Measurements from ENCODE around the gene MEPCE. TPM values are rescaled to one million over a fixed set of nuclear protein-coding genes. Genes with fewer than 3 reads are reported as not detected.

MEPCE gene
- polyA plus RNA-seq, 1 donor (not counting 4 experiments of a cell fraction or from before 2014, with no cell fraction given): 10.6 TPM

DNA sequence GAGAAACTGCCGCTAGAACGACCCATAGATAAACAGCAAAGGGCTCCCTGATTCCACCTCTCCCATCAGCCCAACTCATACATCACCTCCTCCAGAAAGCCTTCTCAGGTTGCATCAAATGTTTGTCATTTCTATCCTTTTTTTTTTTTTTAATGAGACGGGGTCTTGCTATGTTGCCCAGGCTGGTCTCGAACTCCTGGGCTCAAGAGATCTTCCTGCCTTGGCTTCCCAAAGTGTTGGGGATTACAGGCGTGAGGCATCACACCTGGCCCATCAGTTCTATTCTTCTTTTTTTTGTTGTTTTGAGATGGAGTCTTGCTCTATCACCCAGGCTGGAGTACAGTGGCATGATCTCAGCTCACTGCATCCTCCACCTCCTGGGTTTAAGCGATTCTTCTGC lies 27.4 kb downstream of the MEPCE start:
- Histone ChIP-seq H3K4me1 (ENCODE audit: control insufficient read depth, extremely low read depth, insufficient read depth, low read length) (no peaks in the 10 kb centered on the region), H4K20me1 (ENCODE audit: control insufficient read depth, extremely low read depth, insufficient read depth, low read length) (no peaks in the 10 kb centered on the region), H2AFZ (ENCODE audit: control insufficient read depth, low read length) (no peak overlapping the region), H3K9ac (ENCODE audit: control insufficient read depth, extremely low read depth, insufficient read depth, low read length) (no peak overlapping the region), H3K27me3 (ENCODE audit: control insufficient read depth, extremely low read depth, insufficient read depth, low read length) (no peaks in the 10 kb centered on the region), H3K27ac (ENCODE audit: control insufficient read depth, insufficient read depth, low read length) (no peak overlapping the region), H3K9me1 (ENCODE audit: control insufficient read depth, extremely low read depth, insufficient read depth, low read length) (no peaks in the 10 kb centered on the region), H3K79me2 (ENCODE audit: control insufficient read depth, insufficient read depth, low read length) (no peaks in the 10 kb centered on the region), H3K4me3 (ENCODE audit: control insufficient read depth in 2 of 3, extremely low read depth in 1 of 3, insufficient read depth in 2 of 3, low read depth in 1 of 3, low read length in 3 of 3) (no peak overlapping the region), H3K9me3 (ENCODE audit: control insufficient read depth, low read depth, low read length) (no peaks in the 10 kb centered on the region), H3K36me3 (ENCODE audit: control insufficient read depth in 2 of 2, extremely low read depth in 1 of 2, insufficient read depth in 2 of 2, low read length in 2 of 2) (peaks cover 0 to 6% of the 10 kb centered on the region in 2 experiments), H3K4me2 (ENCODE audit: control insufficient read depth, extremely low read depth, insufficient read depth, low read depth, low read length) (no peak overlapping the region)
- FAIRE-seq (no peak), DNase-seq (ENCODE audit: low read depth, low spot score) (no peak)
- no peak for TF ChIP-seq EZH2 (IDR thresholded peaks at IDR 0.05; ENCODE audit: low read length)
- dilution Hi-C loops (cut with MboI; ENCODE audit: extremely low pct_ligation_motif_present, low sequenced_read_pairs): no loop called here

DNA sequence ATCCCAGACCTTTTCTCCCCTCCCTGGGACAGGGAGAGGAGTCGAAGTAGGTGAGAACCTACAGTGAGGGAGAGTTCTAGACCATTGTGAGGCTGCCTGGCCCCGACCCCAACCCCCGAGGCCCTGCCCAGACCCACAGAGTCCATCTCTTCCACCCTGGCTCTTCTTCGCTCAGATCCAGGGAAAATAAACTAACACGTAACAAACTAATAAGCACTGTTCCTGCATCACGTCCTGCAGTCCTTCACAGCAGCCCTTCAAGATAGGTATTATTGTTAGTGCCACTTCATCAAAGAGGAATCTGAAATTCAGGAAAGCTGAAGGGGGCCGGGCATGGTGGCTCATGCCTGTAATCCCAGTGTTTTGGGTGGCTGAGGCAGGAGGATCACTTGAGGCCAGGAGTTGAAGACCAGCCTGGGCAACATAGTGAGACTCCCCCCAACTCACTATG lies 34.6 kb downstream of the MEPCE start, which contains the start of gene SPACDR:
SPACDR (minus strand) TSS at position 51 of the 451 bp plus-strand sequence. CDS start 235 bp downstream, outside the sequence.
- no peak within 1 kb of the TSS for H2AFZ ChIP-seq (ENCODE audit: control insufficient read depth, low read length)
- H3K36me3 ChIP-seq (ENCODE audit: control insufficient read depth in 2 of 2, extremely low read depth in 1 of 2, insufficient read depth in 2 of 2, low read length in 2 of 2): peaks cover 11 to 20% of the 10 kb centered on the region in 2 experiments
- no peaks in the 10 kb centered on the region for H3K4me1 ChIP-seq (ENCODE audit: control insufficient read depth, extremely low read depth, insufficient read depth, low read length)
- H3K79me2 ChIP-seq (ENCODE audit: control insufficient read depth, insufficient read depth, low read length): no peaks in the 10 kb centered on the region
- FAIRE-seq: no peak
- no peak within 1 kb of the TSS for H3K9ac ChIP-seq (ENCODE audit: control insufficient read depth, extremely low read depth, insufficient read depth, low read length)
- DNase-seq (ENCODE audit: low read depth, low spot score): no peak
- dilution Hi-C loops (cut with MboI; ENCODE audit: extremely low pct_ligation_motif_present, low sequenced_read_pairs): no loop called here
- no peak within 1 kb of the TSS for H3K4me2 ChIP-seq (ENCODE audit: control insufficient read depth, extremely low read depth, insufficient read depth, low read depth, low read length)
- TF ChIP-seq CTCF (optimal IDR thresholded peaks at IDR 0.05 in 1 of 3, IDR thresholded peaks at IDR 0.05 in 1 of 3, conservative IDR thresholded peaks at IDR 0.05 in 1 of 3; ENCODE audit: extremely low read depth in 1 of 3, insufficient read depth in 2 of 3, low read length in 3 of 3): no peak
- TF ChIP-seq EZH2 (IDR thresholded peaks at IDR 0.05; ENCODE audit: low read length): no peak
- no peak within 1 kb of the TSS for H3K4me3 ChIP-seq (ENCODE audit: control insufficient read depth in 2 of 3, extremely low read depth in 1 of 3, insufficient read depth in 2 of 3, low read depth in 1 of 3, low read length in 3 of 3)
- H4K20me1 ChIP-seq (ENCODE audit: control insufficient read depth, extremely low read depth, insufficient read depth, low read length): no peaks in the 10 kb centered on the region
- no peak within 1 kb of the TSS for H3K27ac ChIP-seq (ENCODE audit: control insufficient read depth, insufficient read depth, low read length)
- H3K27me3 ChIP-seq (ENCODE audit: control insufficient read depth, extremely low read depth, insufficient read depth, low read length): no peaks in the 10 kb centered on the region
- H3K9me3 ChIP-seq (ENCODE audit: control insufficient read depth, low read depth, low read length): no peaks in the 10 kb centered on the region
- H3K9me1 ChIP-seq (ENCODE audit: control insufficient read depth, extremely low read depth, insufficient read depth, low read length): no peaks in the 10 kb centered on the region

- H3K36me3 ChIP-seq (ENCODE audit: control insufficient read depth in 2 of 2, extremely low read depth in 1 of 2, insufficient read depth in 2 of 2, low read length in 2 of 2): peaks cover 11 to 20% of the 10 kb centered on the region in 2 experiments
- H3K9ac ChIP-seq (ENCODE audit: control insufficient read depth, extremely low read depth, insufficient read depth, low read length): no peak overlapping the region
- H3K4me2 ChIP-seq (ENCODE audit: control insufficient read depth, extremely low read depth, insufficient read depth, low read depth, low read length): no peak overlapping the region
- H4K20me1 ChIP-seq (ENCODE audit: control insufficient read depth, extremely low read depth, insufficient read depth, low read length): no peaks in the 10 kb centered on the region
- no peaks in the 10 kb centered on the region for H3K4me1 ChIP-seq (ENCODE audit: control insufficient read depth, extremely low read depth, insufficient read depth, low read length)
- H3K9me3 ChIP-seq (ENCODE audit: control insufficient read depth, low read depth, low read length): no peaks in the 10 kb centered on the region
- DNase-seq (ENCODE audit: low read depth, low spot score): no peak
- H3K27ac ChIP-seq (ENCODE audit: control insufficient read depth, insufficient read depth, low read length): no peak overlapping the region
- dilution Hi-C loops (cut with MboI; ENCODE audit: extremely low pct_ligation_motif_present, low sequenced_read_pairs): no loop called here
- FAIRE-seq: no peak
- no peaks in the 10 kb centered on the region for H3K9me1 ChIP-seq (ENCODE audit: control insufficient read depth, extremely low read depth, insufficient read depth, low read length)
- H3K79me2 ChIP-seq (ENCODE audit: control insufficient read depth, insufficient read depth, low read length): no peaks in the 10 kb centered on the region
- no peak overlapping the region for H2AFZ ChIP-seq (ENCODE audit: control insufficient read depth, low read length)
- H3K4me3 ChIP-seq (ENCODE audit: control insufficient read depth in 2 of 3, extremely low read depth in 1 of 3, insufficient read depth in 2 of 3, low read depth in 1 of 3, low read length in 3 of 3): no peak overlapping the region
- no peaks in the 10 kb centered on the region for H3K27me3 ChIP-seq (ENCODE audit: control insufficient read depth, extremely low read depth, insufficient read depth, low read length)
- TF ChIP-seq CTCF (optimal IDR thresholded peaks at IDR 0.05 in 1 of 3, IDR thresholded peaks at IDR 0.05 in 1 of 3, conservative IDR thresholded peaks at IDR 0.05 in 1 of 3; ENCODE audit: extremely low read depth in 1 of 3, insufficient read depth in 2 of 3, low read length in 3 of 3) (no peak), EZH2 (IDR thresholded peaks at IDR 0.05; ENCODE audit: low read length) (no peak)
Measured at GRCh38 chr7:100464791-100465190, 35.2 kb downstream of the MEPCE start.
